ENCODE results near the gene PAPPA2.

GRCh38 chr1:176811511-176812288 lies 348.7 kb downstream of the PAPPA2 start:
- no peak for TF ChIP-seq CTCF (IDR thresholded peaks at IDR 0.05)
- TF ChIP-seq POLR2AphosphoS5 (IDR thresholded peaks at IDR 0.05): no peak
- TF ChIP-seq POLR2A (IDR thresholded peaks at IDR 0.05; ENCODE audit: low read depth): no peak

Measured in esophagus muscularis mucosa (tissue), 3 donors.